ENCODE results near the gene ZNF248.

- no peak for TF ChIP-seq CTCF (IDR thresholded peaks at IDR 0.05)
- TF ChIP-seq POLR2A (IDR thresholded peaks at IDR 0.05), result no peak
Observed at GRCh38 chr10:37856881-37857286, 526 bp downstream of the ZNF248 start.

Data from tibial nerve (tissue), 3 donors.